GM12878 (cell line): ENCODE measurements around the gene ADM2. TPM values are rescaled to one million over a fixed set of nuclear protein-coding genes. Genes with fewer than 3 reads are reported as not detected.

Source experiments
- CHD1 ChIP-seq: IDR thresholded peaks from 2 replicates; pipeline ENCODE4 v1.6.1; 2012; ENCODE audit warnings: low read depth, low read length, improper control_type of control experiment
- KAT2A ChIP-seq: conservative IDR thresholded peaks from 2 replicates; pipeline ENCODE4 v1.6.1; 2011; ENCODE audit warnings: low read depth, low read length; ENCODE audit not compliant: control insufficient read depth
- NR2C1 ChIP-seq: fragments of 450-650 bp; IDR thresholded peaks from 2 replicates; pipeline ENCODE4 v1.6.1; 2017; ENCODE audit warnings: antibody characterized with exemption, mild to moderate bottlenecking, moderate library complexity
- NRF1 ChIP-seq: conservative IDR thresholded peaks from 2 replicates; pipeline ENCODE4 v1.6.1; 2011; ENCODE audit warnings: mild to moderate bottlenecking, low read depth, low read length, improper control_type of control experiment
- PAX8 ChIP-seq: fragments of 450-650 bp; IDR thresholded peaks from 2 replicates; pipeline ENCODE4 v1.6.1; 2017; ENCODE audit warnings: mild to moderate bottlenecking, moderate library complexity
- SREBF2 ChIP-seq: IDR thresholded peaks from 2 replicates; pipeline ENCODE4 v1.6.1; 2012; ENCODE audit warnings: mild to moderate bottlenecking, low read length
- polyA plus RNA-seq, 11 experiments: library from polyadenylated mRNA; depleted of rRNA in 4 of 11; unstranded in 6 of 11; stranded (reverse) in 5 of 11; fragments of >200 nt; fragmentation: Nextera tagmentation in 4 of 11; fragmentation: Illumina TruSeq in 1 of 11; extraction: Ambion mirVana in 4 of 11; extraction: Trizol in 1 of 11; gene quantifications; 1 replicate in 1 of 11; 2 replicates in 10 of 11; pipeline versions ENCODE4 v1.2.1 to v1.2.3, GENCODE V29; 2011 to 2016; ENCODE audit warnings: inconsistent platforms in 2 of 11, missing spikeins in 2 of 11, low read depth in 1 of 11
- total RNA-seq, 4 experiments: library from RNA; depleted of rRNA in 3 of 4; stranded (reverse); fragments of >200 nt in 3 of 4; fragmentation: Illumina TruSeq in 1 of 4; extraction: Trizol in 1 of 4; gene quantifications; 2 replicates each; pipeline versions ENCODE4 v1.2.1 to v1.2.3, GENCODE V29; 2013 to 2021
- TF ChIP-seq, protein P1 (sequence below): fragments of 450-650 bp; IDR thresholded peaks from 2 replicates; pipeline ENCODE4 v1.6.1; 2017; ENCODE audit warnings: antibody characterized with exemption, mild to moderate bottlenecking, moderate library complexity
- TF ChIP-seq, protein P2 (sequence below): fragments of 450-650 bp; formaldehyde crosslinking; IDR thresholded peaks from 2 replicates; pipeline ENCODE4 v1.4.0; 2022; ENCODE audit warnings: mild to moderate bottlenecking, moderate library complexity
- TF ChIP-seq, protein P3 (sequence below): IDR thresholded peaks from 2 replicates; pipeline ENCODE4 v1.6.1; 2012; ENCODE audit warnings: improper control_type of control experiment, low read depth, low read length; ENCODE audit not compliant: insufficient replicate concordance
- TF ChIP-seq, protein P4 (sequence below): IDR thresholded peaks from 2 replicates; pipeline ENCODE4 v1.6.1; 2011; ENCODE audit warnings: borderline replicate concordance, low read depth, mild to moderate bottlenecking, moderate library complexity, low read length; ENCODE audit not compliant: insufficient read depth, poor library complexity, severe bottlenecking
- TF ChIP-seq, protein P5 (sequence below): IDR thresholded peaks from 2 replicates; pipeline ENCODE4 v1.6.1; 2011; ENCODE audit warnings: low read depth, low read length, improper control_type of control experiment, borderline replicate concordance

ADM2 gene
- total and polyA plus RNA-seq, 10 of the 15 experiments (the other 5 are each of a cell fraction or from before 2014, with no cell fraction given), result 0.02 to 0.33 (median 0.12) TPM; not detected in 2

DNA sequence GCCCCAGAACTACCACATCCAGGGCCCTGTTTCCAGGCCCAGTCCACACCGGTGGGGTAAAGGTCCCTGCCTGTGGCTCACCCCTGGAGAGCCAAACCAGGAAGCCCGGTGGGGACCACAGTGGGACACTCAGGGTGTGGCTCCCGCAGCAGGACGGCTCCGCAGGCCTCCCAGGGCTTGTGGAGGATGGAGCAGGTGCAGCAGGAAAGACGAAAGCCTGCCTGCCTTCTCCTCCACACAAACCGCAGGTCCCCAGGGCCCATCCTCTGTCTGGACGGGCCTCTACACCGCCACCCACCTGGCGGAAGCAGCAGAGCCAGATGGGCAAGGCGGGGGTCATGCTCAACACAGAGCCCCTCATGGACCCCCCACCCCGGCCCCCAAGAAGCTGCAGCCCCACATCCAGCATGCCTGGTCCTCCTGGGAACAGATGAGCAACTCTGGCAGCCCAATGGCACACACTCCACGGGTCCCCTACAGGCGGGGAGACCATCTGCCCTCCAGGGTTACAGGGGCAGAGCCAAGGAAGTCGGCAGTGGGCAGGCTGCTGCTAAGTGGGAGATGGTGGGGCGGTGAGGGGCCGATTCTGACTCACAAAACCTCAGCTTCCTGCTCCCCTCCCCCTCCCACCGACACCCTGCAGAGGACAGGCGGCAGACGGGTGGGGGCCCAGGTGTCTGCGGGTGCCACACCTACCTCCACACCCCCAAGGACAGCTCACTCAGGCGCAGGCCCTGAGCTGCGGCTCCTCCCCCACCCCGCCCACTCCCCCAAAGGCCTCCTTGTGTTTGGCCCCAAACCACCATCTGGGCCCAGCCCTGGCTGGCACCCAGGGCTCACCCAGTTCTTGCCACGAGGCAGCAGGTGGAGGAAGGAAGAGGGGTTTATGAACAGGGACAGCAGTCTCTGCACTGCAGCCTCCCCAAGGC lies 11.7 kb upstream of the ADM2 start (continued):
- TF ChIP-seq, protein P1, sequence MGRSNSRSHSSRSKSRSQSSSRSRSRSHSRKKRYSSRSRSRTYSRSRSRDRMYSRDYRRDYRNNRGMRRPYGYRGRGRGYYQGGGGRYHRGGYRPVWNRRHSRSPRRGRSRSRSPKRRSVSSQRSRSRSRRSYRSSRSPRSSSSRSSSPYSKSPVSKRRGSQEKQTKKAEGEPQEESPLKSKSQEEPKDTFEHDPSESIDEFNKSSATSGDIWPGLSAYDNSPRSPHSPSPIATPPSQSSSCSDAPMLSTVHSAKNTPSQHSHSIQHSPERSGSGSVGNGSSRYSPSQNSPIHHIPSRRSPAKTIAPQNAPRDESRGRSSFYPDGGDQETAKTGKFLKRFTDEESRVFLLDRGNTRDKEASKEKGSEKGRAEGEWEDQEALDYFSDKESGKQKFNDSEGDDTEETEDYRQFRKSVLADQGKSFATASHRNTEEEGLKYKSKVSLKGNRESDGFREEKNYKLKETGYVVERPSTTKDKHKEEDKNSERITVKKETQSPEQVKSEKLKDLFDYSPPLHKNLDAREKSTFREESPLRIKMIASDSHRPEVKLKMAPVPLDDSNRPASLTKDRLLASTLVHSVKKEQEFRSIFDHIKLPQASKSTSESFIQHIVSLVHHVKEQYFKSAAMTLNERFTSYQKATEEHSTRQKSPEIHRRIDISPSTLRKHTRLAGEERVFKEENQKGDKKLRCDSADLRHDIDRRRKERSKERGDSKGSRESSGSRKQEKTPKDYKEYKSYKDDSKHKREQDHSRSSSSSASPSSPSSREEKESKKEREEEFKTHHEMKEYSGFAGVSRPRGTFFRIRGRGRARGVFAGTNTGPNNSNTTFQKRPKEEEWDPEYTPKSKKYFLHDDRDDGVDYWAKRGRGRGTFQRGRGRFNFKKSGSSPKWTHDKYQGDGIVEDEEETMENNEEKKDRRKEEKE, result no peak
- TF ChIP-seq NR2C1 (no peak), PAX8 (no peak), NRF1 (no peak), SREBF2 (no peak), KAT2A (no peak), CHD1 (no peak)
- TF ChIP-seq, protein P2, sequence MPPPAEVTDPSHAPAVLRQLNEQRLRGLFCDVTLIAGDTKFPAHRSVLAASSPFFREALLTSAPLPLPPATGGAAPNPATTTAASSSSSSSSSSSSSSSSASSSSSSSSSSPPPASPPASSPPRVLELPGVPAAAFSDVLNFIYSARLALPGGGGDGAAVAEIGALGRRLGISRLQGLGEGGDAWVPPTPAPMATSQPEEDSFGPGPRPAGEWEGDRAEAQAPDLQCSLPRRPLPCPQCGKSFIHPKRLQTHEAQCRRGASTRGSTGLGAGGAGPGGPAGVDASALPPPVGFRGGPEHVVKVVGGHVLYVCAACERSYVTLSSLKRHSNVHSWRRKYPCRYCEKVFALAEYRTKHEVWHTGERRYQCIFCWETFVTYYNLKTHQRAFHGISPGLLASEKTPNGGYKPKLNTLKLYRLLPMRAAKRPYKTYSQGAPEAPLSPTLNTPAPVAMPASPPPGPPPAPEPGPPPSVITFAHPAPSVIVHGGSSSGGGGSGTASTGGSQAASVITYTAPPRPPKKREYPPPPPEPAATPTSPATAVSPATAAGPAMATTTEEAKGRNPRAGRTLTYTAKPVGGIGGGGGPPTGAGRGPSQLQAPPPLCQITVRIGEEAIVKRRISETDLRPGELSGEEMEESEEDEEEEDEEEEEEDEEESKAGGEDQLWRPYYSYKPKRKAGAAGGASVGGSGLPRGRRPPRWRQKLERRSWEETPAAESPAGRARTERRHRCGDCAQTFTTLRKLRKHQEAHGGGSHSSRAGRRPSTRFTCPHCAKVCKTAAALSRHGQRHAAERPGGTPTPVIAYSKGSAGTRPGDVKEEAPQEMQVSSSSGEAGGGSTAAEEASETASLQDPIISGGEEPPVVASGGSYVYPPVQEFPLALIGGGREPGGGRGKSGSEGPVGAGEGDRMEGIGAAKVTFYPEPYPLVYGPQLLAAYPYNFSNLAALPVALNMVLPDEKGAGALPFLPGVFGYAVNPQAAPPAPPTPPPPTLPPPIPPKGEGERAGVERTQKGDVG (CRISPR knock-in tag), result no peak
- TF ChIP-seq, protein P3, sequence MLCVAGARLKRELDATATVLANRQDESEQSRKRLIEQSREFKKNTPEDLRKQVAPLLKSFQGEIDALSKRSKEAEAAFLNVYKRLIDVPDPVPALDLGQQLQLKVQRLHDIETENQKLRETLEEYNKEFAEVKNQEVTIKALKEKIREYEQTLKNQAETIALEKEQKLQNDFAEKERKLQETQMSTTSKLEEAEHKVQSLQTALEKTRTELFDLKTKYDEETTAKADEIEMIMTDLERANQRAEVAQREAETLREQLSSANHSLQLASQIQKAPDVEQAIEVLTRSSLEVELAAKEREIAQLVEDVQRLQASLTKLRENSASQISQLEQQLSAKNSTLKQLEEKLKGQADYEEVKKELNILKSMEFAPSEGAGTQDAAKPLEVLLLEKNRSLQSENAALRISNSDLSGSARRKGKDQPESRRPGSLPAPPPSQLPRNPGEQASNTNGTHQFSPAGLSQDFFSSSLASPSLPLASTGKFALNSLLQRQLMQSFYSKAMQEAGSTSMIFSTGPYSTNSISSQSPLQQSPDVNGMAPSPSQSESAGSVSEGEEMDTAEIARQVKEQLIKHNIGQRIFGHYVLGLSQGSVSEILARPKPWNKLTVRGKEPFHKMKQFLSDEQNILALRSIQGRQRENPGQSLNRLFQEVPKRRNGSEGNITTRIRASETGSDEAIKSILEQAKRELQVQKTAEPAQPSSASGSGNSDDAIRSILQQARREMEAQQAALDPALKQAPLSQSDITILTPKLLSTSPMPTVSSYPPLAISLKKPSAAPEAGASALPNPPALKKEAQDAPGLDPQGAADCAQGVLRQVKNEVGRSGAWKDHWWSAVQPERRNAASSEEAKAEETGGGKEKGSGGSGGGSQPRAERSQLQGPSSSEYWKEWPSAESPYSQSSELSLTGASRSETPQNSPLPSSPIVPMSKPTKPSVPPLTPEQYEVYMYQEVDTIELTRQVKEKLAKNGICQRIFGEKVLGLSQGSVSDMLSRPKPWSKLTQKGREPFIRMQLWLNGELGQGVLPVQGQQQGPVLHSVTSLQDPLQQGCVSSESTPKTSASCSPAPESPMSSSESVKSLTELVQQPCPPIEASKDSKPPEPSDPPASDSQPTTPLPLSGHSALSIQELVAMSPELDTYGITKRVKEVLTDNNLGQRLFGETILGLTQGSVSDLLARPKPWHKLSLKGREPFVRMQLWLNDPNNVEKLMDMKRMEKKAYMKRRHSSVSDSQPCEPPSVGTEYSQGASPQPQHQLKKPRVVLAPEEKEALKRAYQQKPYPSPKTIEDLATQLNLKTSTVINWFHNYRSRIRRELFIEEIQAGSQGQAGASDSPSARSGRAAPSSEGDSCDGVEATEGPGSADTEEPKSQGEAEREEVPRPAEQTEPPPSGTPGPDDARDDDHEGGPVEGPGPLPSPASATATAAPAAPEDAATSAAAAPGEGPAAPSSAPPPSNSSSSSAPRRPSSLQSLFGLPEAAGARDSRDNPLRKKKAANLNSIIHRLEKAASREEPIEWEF, result no peak
- TF ChIP-seq, protein P4, sequence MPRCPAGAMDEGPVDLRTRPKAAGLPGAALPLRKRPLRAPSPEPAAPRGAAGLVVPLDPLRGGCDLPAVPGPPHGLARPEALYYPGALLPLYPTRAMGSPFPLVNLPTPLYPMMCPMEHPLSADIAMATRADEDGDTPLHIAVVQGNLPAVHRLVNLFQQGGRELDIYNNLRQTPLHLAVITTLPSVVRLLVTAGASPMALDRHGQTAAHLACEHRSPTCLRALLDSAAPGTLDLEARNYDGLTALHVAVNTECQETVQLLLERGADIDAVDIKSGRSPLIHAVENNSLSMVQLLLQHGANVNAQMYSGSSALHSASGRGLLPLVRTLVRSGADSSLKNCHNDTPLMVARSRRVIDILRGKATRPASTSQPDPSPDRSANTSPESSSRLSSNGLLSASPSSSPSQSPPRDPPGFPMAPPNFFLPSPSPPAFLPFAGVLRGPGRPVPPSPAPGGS, result peak; percentile 63
- TF ChIP-seq, protein P5, sequence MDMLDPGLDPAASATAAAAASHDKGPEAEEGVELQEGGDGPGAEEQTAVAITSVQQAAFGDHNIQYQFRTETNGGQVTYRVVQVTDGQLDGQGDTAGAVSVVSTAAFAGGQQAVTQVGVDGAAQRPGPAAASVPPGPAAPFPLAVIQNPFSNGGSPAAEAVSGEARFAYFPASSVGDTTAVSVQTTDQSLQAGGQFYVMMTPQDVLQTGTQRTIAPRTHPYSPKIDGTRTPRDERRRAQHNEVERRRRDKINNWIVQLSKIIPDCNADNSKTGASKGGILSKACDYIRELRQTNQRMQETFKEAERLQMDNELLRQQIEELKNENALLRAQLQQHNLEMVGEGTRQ, result no peak
